GM12878 (cell line): ENCODE data around the gene GALNT18. TPM values are rescaled to one million over a fixed set of nuclear protein-coding genes. Genes with fewer than 3 reads are reported as not detected.

ENCODE experiments used
- ATAC-seq: fragments of 200-7000 bp; cut with Tn5 transposase; 3 replicates; pipeline ENCODE4 v1.9.1; 2020; ENCODE audit warnings: mild to moderate bottlenecking, moderate library complexity
- BruUV-seq: library from RNA; stranded (reverse); fragments of 400-500 nt; replicated peaks from 2 replicates; lab custom pipeline; 2021; lab: Mats Ljungman, UMichigan
- CTCF ChIA-PET: fragments of 300-600 bp; sonication (Branson Sonifier 250); formaldehyde crosslinking; extraction: SDS; loops from one replicate; lab custom pipeline; 2021; ENCODE audit warnings: inconsistent platforms; lab: Yijun Ruan, JAX
- POLR2A ChIA-PET: fragments of 350-600 bp; formaldehyde crosslinking; extraction: SDS; loops from one replicate; lab custom pipeline; 2021; ENCODE audit warnings: inconsistent platforms; lab: Charles Lee
- RAD21 ChIA-PET: fragments of 300-600 bp; sonication (Branson Sonifier 250); formaldehyde crosslinking; loops from one replicate; lab custom pipeline; 2023; ENCODE audit warnings: antibody characterized with exemption; ENCODE audit not compliant: unreplicated experiment; lab: Charles Lee
- SMC1A ChIA-PET: fragments of 300-600 bp; sonication (Branson Sonifier 250); formaldehyde crosslinking; loops from one replicate; lab custom pipeline; 2023; ENCODE audit not compliant: unreplicated experiment, uncharacterized antibody; lab: Charles Lee
- DNase-seq: peaks from one replicate; pipeline ENCODE4 v3.0.0-alpha.2; 2011; ENCODE audit warnings: low read depth, low spot score
- FAIRE-seq: peaks from 3 replicates; lab custom pipeline; 2011; peaks lifted over from hg19 to GRCh38; lab: Jason Lieb, UNC
- H2AFZ ChIP-seq: 2 replicates; pipeline ENCODE4 v1.6.0; 2011; ENCODE audit warnings: low read depth, low read length, control low read depth; ENCODE audit not compliant: control insufficient read depth
- H3K27ac ChIP-seq: 2 replicates; pipeline ENCODE4 v1.5.1; 2011; ENCODE audit warnings: control low read depth; ENCODE audit not compliant: control insufficient read depth, insufficient read depth
- H3K27me3 ChIP-seq, 2 experiments: replicated peaks in 1 of 2; 2 replicates each; pipeline versions ENCODE4 v1.6.0 to v1.6.1; 2011; ENCODE audit warnings: low read length in 1 of 2; ENCODE audit not compliant: control insufficient read depth in 2 of 2, insufficient read depth in 2 of 2
- H3K36me3 ChIP-seq, 2 experiments: 2 replicates each; pipeline ENCODE4 v1.5.1; 2011; ENCODE audit warnings: low read length in 1 of 2; ENCODE audit not compliant: control insufficient read depth in 2 of 2, insufficient read depth in 2 of 2
- H3K4me1 ChIP-seq: 2 replicates; pipeline ENCODE4 v1.6.1; 2011; ENCODE audit warnings: mild to moderate bottlenecking, low read length, moderate library complexity, mixed read lengths; ENCODE audit not compliant: control insufficient read depth, insufficient read depth
- H3K4me2 ChIP-seq: 2 replicates; pipeline ENCODE4 v1.6.0; 2011; ENCODE audit warnings: control low read depth; ENCODE audit not compliant: control insufficient read depth, insufficient read depth
- H3K4me3 ChIP-seq: fragments of 200-600 bp; sonication (generic); 2 replicates; pipeline ENCODE4 v1.5.1; 2016
- H3K79me2 ChIP-seq: 2 replicates; pipeline ENCODE4 v1.6.0; 2011; ENCODE audit warnings: low read length; ENCODE audit not compliant: control insufficient read depth, insufficient read depth
- H3K9ac ChIP-seq: 2 replicates; pipeline ENCODE4 v1.8.0; 2011; ENCODE audit warnings: low read length, control low read depth, mixed read lengths; ENCODE audit not compliant: control insufficient read depth, insufficient read depth
- H3K9me3 ChIP-seq: replicated peaks from 3 replicates; pipeline ENCODE4 v1.5.1; 2011; ENCODE audit warnings: mild to moderate bottlenecking, low read length; ENCODE audit not compliant: control insufficient read depth, insufficient read depth
- H4K20me1 ChIP-seq: 2 replicates; pipeline ENCODE4 v1.6.0; 2011; ENCODE audit not compliant: control insufficient read depth, insufficient read depth
- E2F8 ChIP-seq: fragments of 450-650 bp; IDR thresholded peaks from 2 replicates; pipeline ENCODE4 v1.6.1; 2018; ENCODE audit warnings: mild to moderate bottlenecking, low read depth, moderate library complexity; ENCODE audit not compliant: partially characterized antibody
- E4F1 ChIP-seq: fragments of 450-650 bp; IDR thresholded peaks from 2 replicates; pipeline ENCODE4 v1.6.1; 2018; ENCODE audit warnings: borderline replicate concordance, mild to moderate bottlenecking; ENCODE audit not compliant: partially characterized antibody
- EED ChIP-seq: sonication (generic); IDR thresholded peaks from 2 replicates; pipeline ENCODE4 v1.6.1; 2016; ENCODE audit warnings: antibody characterized with exemption, low read depth
- RB1 ChIP-seq: fragments of 450-650 bp; formaldehyde crosslinking; IDR thresholded peaks from 2 replicates; pipeline ENCODE4 v1.6.1; 2017; ENCODE audit warnings: mild to moderate bottlenecking, borderline replicate concordance
- RBBP5 ChIP-seq: fragments of 200-600 bp; sonication (generic); conservative IDR thresholded peaks from 2 replicates; pipeline ENCODE4 v1.6.1; 2016
- REST ChIP-seq: IDR thresholded peaks from 2 replicates; pipeline ENCODE4 v1.6.1; 2012; ENCODE audit warnings: mild to moderate bottlenecking, low read depth, low read length
- ZSCAN29 ChIP-seq: fragments of 450-650 bp; IDR thresholded peaks from 2 replicates; pipeline ENCODE4 v1.6.1; 2017; ENCODE audit warnings: mild to moderate bottlenecking, moderate library complexity
- ZZZ3 ChIP-seq: IDR thresholded peaks from 2 replicates; pipeline ENCODE4 v1.6.1; 2011; ENCODE audit warnings: low read depth; ENCODE audit not compliant: control insufficient read depth, insufficient read length
- WGBS: methylation state at CpG from one replicate; pipeline ENCODE4 v1.1.6; 2016; ENCODE audit warnings: low lambda C conversion rate; ENCODE audit not compliant: insufficient replicate concordance, insufficient coverage; ENCODE audit errors: missing lambda C conversion rate; 5-methylcytosine and 5-hydroxymethylcytosine counted together
- in situ Hi-C: fragments of 300-500 bp; cut with MboI; formaldehyde crosslinking; loops from 9 replicates; pipeline ENCODE4 v1.14.3; 2018; ENCODE audit warnings: mixed read lengths
- intact Hi-C: fragments of 100-400 bp; cut with micrococcal nuclease; formaldehyde crosslinking; loops from one replicate; pipeline ENCODE4 v1.14.2; 2022; ENCODE audit not compliant: unreplicated experiment
- polyA plus RNA-seq, 11 experiments: library from polyadenylated mRNA; depleted of rRNA in 4 of 11; unstranded in 6 of 11; stranded (reverse) in 5 of 11; fragments of >200 nt; fragmentation: Nextera tagmentation in 4 of 11; fragmentation: Illumina TruSeq in 1 of 11; extraction: Ambion mirVana in 4 of 11; extraction: Trizol in 1 of 11; gene quantifications; 1 replicate in 1 of 11; 2 replicates in 10 of 11; pipeline versions ENCODE4 v1.2.1 to v1.2.3, GENCODE V29; 2011 to 2016; ENCODE audit warnings: inconsistent platforms in 2 of 11, missing spikeins in 2 of 11, low read depth in 1 of 11
- total RNA-seq, 4 experiments: library from RNA; depleted of rRNA in 3 of 4; stranded (reverse); fragments of >200 nt in 3 of 4; fragmentation: Illumina TruSeq in 1 of 4; extraction: Trizol in 1 of 4; gene quantifications; 2 replicates each; pipeline versions ENCODE4 v1.2.1 to v1.2.3, GENCODE V29; 2013 to 2021

Gene GALNT18
- total and polyA plus RNA-seq, 10 of the 15 experiments (the other 5 are each of a cell fraction or from before 2014, with no cell fraction given), result 1.2 to 14.2 (median 6.3) TPM

- H3K36me3 ChIP-seq, result no peaks in the 10 kb centered on the region
- TF ChIP-seq E4F1, result no peak
- TF ChIP-seq E2F8, result no peak
- TF ChIP-seq REST, result no peak
- TF ChIP-seq ZSCAN29, result no peak
- TF ChIP-seq EED, result no peak
- no peak for TF ChIP-seq ZZZ3
- no peak for TF ChIP-seq RB1
- TF ChIP-seq RBBP5, result no peak
- H3K4me1 ChIP-seq, result no peaks in the 10 kb centered on the region; the same call in 1 of the 2 replicates
- intact Hi-C loops, result no loop called here
- in situ Hi-C loops, result no loop called here
- no peak overlapping the region for H3K27ac ChIP-seq
- RAD21 ChIA-PET, result no interaction called here
- DNase-seq (no peak), FAIRE-seq (no peak), ATAC-seq (no peak)
- H3K4me2 ChIP-seq, result no peak overlapping the region
- H4K20me1 ChIP-seq, result no peaks in the 10 kb centered on the region; the same call in 1 of the 2 replicates
- SMC1A ChIA-PET, result no interaction called here
- WGBS, result 27% methylated on average over 4 of the region's 4 CpGs
- POLR2A ChIA-PET, result no interaction called here
- no peak overlapping the region for H3K4me3 ChIP-seq
- H3K9ac ChIP-seq, result no peak overlapping the region
- BruUV-seq, result no TSS peak
- H3K79me2 ChIP-seq, result peaks cover 53% of the 10 kb centered on the region
- H2AFZ ChIP-seq, result no peak overlapping the region
- H3K27me3 ChIP-seq, result no peaks in the 10 kb centered on the region
- CTCF ChIA-PET, result interaction anchor here (1.0 kb wide), 1 partner anchor 44 kb away, joined by 3 read pairs; no protein-coding TSS in a partner anchor
- no peaks in the 10 kb centered on the region for H3K9me3 ChIP-seq
These were observed 6.7 kb downstream of the GALNT18 start for GRCh38 chr11:11615086-11615485.
